DND-41 (cell line): ENCODE data around the gene OR6A2.

Experiments
- ATAC-seq: fragments of 200-7000 bp; cut with Tn5 transposase; 3 replicates; pipeline ENCODE4 v1.9.1; 2021; ENCODE audit warnings: low read depth; ENCODE audit not compliant: insufficient read depth
- DNase-seq: peaks from one replicate; pipeline ENCODE4 v3.0.0-alpha.2; 2020
- H2AFZ ChIP-seq: 2 replicates; pipeline ENCODE4 v1.6.0; 2012; ENCODE audit warnings: low read depth, low read length
- H3K27ac ChIP-seq: 2 replicates; pipeline ENCODE4 v1.5.1; 2012; ENCODE audit warnings: low read length, inconsistent platforms
- H3K27me3 ChIP-seq: fragments of 200-600 bp; sonication (generic); 2 replicates; pipeline ENCODE4 v1.6.0; 2012; ENCODE audit warnings: low read length, mild to moderate bottlenecking, inconsistent platforms; ENCODE audit not compliant: insufficient read depth, poor library complexity
- H3K36me3 ChIP-seq: 2 replicates; pipeline ENCODE4 v1.5.1; 2012; ENCODE audit warnings: low read length, inconsistent platforms; ENCODE audit not compliant: insufficient read depth
- H3K4me1 ChIP-seq: 2 replicates; pipeline ENCODE4 v1.5.1; 2012; ENCODE audit warnings: mild to moderate bottlenecking, low read length; ENCODE audit not compliant: insufficient read depth
- H3K4me2 ChIP-seq: 2 replicates; pipeline ENCODE4 v1.6.0; 2012; ENCODE audit warnings: mild to moderate bottlenecking, moderate library complexity, low read length, inconsistent platforms; ENCODE audit not compliant: insufficient read depth
- H3K4me3 ChIP-seq, 2 experiments: fragments of 200-600 bp in 1 of 2; shearing (Covaris generic) in 1 of 2; 2 replicates each; pipeline ENCODE4 v1.5.1; 2012 to 2016; ENCODE audit warnings: inconsistent platforms in 2 of 2, low read length in 2 of 2, mild to moderate bottlenecking in 2 of 2, low read depth in 1 of 2, moderate library complexity in 1 of 2
- H3K79me2 ChIP-seq: 2 replicates; pipeline ENCODE4 v1.6.0; 2012; ENCODE audit warnings: low read length, inconsistent platforms; ENCODE audit not compliant: insufficient read depth
- H3K9ac ChIP-seq: 2 replicates; pipeline ENCODE4 v1.6.0; 2012; ENCODE audit warnings: low read depth, mild to moderate bottlenecking, inconsistent platforms, low read length, moderate library complexity
- H3K9me3 ChIP-seq: 2 replicates; pipeline ENCODE4 v1.5.1; 2012; ENCODE audit warnings: low read length, moderate library complexity, mild to moderate bottlenecking, inconsistent platforms; ENCODE audit not compliant: insufficient read depth, severe bottlenecking
- H4K20me1 ChIP-seq: 2 replicates; pipeline ENCODE4 v1.6.0; 2012; ENCODE audit warnings: low read length; ENCODE audit not compliant: insufficient read depth
- EZH2 ChIP-seq: IDR thresholded peaks from 3 replicates; pipeline ENCODE4 v1.6.1; 2012; ENCODE audit warnings: borderline replicate concordance, low read depth, mild to moderate bottlenecking, moderate library complexity, low read length, inconsistent platforms; ENCODE audit not compliant: severe bottlenecking
- TF ChIP-seq, protein P1 (sequence below): IDR thresholded peaks from 2 replicates; pipeline ENCODE4 v1.5.1; 2012; ENCODE audit warnings: borderline replicate concordance, low read length, moderate library complexity, mild to moderate bottlenecking; ENCODE audit not compliant: poor library complexity, severe bottlenecking; ENCODE audit errors: extremely low read depth

OR6A2 gene

DNA sequence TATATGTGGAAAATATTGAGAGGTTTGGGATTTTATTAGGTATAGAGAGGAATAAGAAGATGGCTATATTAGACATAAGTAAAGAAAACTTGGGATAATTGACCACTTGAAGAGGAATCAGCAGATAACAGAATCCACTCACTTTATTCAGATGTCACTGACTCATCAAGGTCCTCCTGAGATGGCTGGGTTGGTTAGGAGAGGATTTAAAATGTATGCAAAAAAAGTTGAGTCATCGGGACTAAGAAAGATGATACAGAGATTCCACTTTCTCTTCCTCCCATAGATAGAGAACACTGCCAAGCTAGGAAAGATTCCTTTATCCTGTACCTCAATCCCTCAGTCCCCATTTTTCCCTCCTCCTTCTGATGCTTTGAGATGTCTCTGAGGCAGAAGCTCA is at the start of gene OR6A2:
TSS of gene OR6A2 (minus strand) at position 288 of the 400 bp plus-strand sequence. CDS start 3,981 bp downstream, outside the sequence.
- Histone ChIP-seq H3K9me3 (no peaks in the 10 kb centered on the region), H3K79me2 (no peaks in the 10 kb centered on the region), H2AFZ (no peak within 1 kb of the TSS), H3K27ac (no peak within 1 kb of the TSS), H3K4me3 (no peak within 1 kb of the TSS), H4K20me1 (no peaks in the 10 kb centered on the region), H3K27me3 (no peaks in the 10 kb centered on the region), H3K4me2 (no peak within 1 kb of the TSS), H3K4me1 (no peaks in the 10 kb centered on the region), H3K36me3 (no peaks in the 10 kb centered on the region), H3K9ac (no peak within 1 kb of the TSS)
- ATAC-seq: no peak
- no peak for TF ChIP-seq EZH2
- TF ChIP-seq, protein P1, sequence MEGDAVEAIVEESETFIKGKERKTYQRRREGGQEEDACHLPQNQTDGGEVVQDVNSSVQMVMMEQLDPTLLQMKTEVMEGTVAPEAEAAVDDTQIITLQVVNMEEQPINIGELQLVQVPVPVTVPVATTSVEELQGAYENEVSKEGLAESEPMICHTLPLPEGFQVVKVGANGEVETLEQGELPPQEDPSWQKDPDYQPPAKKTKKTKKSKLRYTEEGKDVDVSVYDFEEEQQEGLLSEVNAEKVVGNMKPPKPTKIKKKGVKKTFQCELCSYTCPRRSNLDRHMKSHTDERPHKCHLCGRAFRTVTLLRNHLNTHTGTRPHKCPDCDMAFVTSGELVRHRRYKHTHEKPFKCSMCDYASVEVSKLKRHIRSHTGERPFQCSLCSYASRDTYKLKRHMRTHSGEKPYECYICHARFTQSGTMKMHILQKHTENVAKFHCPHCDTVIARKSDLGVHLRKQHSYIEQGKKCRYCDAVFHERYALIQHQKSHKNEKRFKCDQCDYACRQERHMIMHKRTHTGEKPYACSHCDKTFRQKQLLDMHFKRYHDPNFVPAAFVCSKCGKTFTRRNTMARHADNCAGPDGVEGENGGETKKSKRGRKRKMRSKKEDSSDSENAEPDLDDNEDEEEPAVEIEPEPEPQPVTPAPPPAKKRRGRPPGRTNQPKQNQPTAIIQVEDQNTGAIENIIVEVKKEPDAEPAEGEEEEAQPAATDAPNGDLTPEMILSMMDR: no peak
- DNase-seq: no peak

DNA sequence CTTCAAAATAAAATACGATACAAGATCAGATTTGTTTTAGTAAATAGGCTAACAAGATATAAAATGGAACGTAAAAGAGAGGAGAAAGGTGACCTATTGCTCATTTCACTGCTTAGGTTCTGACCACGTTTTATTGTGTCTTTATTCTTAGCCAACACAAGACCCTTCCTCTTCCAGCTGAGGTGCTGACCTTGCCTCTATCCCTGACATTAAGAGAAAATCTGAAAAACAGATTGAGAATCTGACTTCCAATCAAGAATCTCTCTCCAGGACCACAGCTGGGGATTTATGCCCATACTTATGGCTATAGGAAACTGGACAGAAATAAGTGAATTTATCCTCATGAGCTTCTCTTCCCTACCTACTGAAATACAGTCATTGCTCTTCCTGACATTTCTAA is 45.9 kb upstream of the OR6A2 start, which contains the start of gene OR10A5:
TSS of gene OR10A5 (plus strand) at position 301 of the 400 bp plus-strand sequence. CDS start at position 301, 0 bp downstream.
- no peak within 1 kb of the TSS for H3K9ac ChIP-seq
- no peaks in the 10 kb centered on the region for H3K4me1 ChIP-seq
- DNase-seq (no peak), ATAC-seq (no peak)
- no peaks in the 10 kb centered on the region for H3K36me3 ChIP-seq
- no peak within 1 kb of the TSS for H3K27ac ChIP-seq
- TF ChIP-seq, protein P1: no peak
- TF ChIP-seq EZH2: no peak
- H2AFZ ChIP-seq: no peak within 1 kb of the TSS
- H3K4me3 ChIP-seq: no peak within 1 kb of the TSS
- no peak within 1 kb of the TSS for H3K4me2 ChIP-seq
- H3K79me2 ChIP-seq: no peaks in the 10 kb centered on the region
- no peaks in the 10 kb centered on the region for H4K20me1 ChIP-seq
- H3K27me3 ChIP-seq: no peaks in the 10 kb centered on the region
- H3K9me3 ChIP-seq: no peaks in the 10 kb centered on the region

DNA sequence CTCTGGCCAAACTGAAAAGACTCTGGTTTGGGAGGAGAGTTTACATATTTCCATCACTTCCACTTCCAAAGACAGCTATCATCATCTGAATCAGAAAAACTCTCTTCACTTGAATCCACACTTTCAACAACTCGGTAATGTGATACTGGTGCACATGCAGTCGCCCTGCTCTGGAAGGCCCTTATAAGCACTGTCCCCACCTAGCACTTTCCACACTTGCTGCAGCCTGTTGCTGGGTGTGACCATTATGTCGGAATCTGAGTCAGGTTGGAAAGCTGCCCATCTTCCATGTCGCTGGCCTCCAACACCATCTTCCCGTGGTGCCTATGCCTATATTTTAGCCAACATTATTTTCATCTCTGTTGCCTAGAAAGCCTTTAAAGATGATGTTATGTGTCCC is 44.9 kb upstream of the OR6A2 start:
- no peak for DNase-seq
- H3K36me3 ChIP-seq: no peaks in the 10 kb centered on the region
- no peak overlapping the region for H3K4me3 ChIP-seq
- H3K9me3 ChIP-seq: no peaks in the 10 kb centered on the region
- ATAC-seq: no peak
- H4K20me1 ChIP-seq: no peaks in the 10 kb centered on the region
- H3K4me2 ChIP-seq: no peak overlapping the region
- no peak overlapping the region for H3K27ac ChIP-seq
- TF ChIP-seq EZH2: no peak
- TF ChIP-seq, protein P1: no peak
- H3K27me3 ChIP-seq: no peaks in the 10 kb centered on the region
- H3K79me2 ChIP-seq: no peaks in the 10 kb centered on the region
- no peaks in the 10 kb centered on the region for H3K4me1 ChIP-seq
- H2AFZ ChIP-seq: no peak overlapping the region
- H3K9ac ChIP-seq: no peak overlapping the region

DNA sequence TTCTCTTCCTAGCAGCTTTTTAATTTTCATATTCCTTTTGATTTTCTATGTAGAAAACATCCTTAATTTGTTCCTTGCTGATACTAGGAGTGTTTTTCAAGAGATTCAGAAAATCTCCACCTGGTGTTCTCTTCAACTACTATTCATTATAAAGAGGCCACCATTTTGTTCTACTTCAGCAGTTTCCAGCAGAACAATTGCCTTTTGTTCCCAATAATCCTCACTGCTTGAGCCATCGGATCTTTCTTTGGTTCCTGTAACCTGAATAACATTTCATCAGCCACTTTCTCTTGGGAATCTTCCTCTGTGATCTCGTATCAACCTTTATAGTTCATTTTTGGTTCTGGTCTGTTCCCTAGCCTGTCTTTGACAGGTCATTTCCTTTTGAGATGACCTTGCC is 44.2 kb upstream of the OR6A2 start:
- no peak overlapping the region for H3K4me3 ChIP-seq
- no peaks in the 10 kb centered on the region for H3K4me1 ChIP-seq
- no peak overlapping the region for H3K9ac ChIP-seq
- TF ChIP-seq EZH2: no peak
- TF ChIP-seq, protein P1: no peak
- no peaks in the 10 kb centered on the region for H3K27me3 ChIP-seq
- H2AFZ ChIP-seq: no peak overlapping the region
- no peaks in the 10 kb centered on the region for H3K9me3 ChIP-seq
- no peak overlapping the region for H3K4me2 ChIP-seq
- H4K20me1 ChIP-seq: no peaks in the 10 kb centered on the region
- no peaks in the 10 kb centered on the region for H3K79me2 ChIP-seq
- H3K27ac ChIP-seq: no peak overlapping the region
- DNase-seq (no peak), ATAC-seq (no peak)
- H3K36me3 ChIP-seq: no peaks in the 10 kb centered on the region
